Muscle of arm (tissue), 12 donors: ENCODE results near the gene ARIH2. TPM values are rescaled to one million over a fixed set of nuclear protein-coding genes. Genes with fewer than 3 reads are reported as not detected.
"Not testable (repeated sequence)": the region's sequence is repeated elsewhere in the genome, so short reads cannot be mapped to it uniquely, and the experiment has no call there.

Experiments used
- DNase-seq: peaks from one replicate; pipeline ENCODE4 v3.0.0-alpha.2; 2013
- polyA plus RNA-seq, 12 donors: library from polyadenylated mRNA; unstranded; fragments of 120-200 nt; gene quantifications; one replicate each; pipeline ENCODE4 v1.2.1, GENCODE V29; 2013; ENCODE audit not compliant: insufficient read length in 12 of 12

Gene ARIH2
- polyA plus RNA-seq, 12 donors: 48.3 to 95.2 (median 61.1) TPM; not detected in 1

DNA sequence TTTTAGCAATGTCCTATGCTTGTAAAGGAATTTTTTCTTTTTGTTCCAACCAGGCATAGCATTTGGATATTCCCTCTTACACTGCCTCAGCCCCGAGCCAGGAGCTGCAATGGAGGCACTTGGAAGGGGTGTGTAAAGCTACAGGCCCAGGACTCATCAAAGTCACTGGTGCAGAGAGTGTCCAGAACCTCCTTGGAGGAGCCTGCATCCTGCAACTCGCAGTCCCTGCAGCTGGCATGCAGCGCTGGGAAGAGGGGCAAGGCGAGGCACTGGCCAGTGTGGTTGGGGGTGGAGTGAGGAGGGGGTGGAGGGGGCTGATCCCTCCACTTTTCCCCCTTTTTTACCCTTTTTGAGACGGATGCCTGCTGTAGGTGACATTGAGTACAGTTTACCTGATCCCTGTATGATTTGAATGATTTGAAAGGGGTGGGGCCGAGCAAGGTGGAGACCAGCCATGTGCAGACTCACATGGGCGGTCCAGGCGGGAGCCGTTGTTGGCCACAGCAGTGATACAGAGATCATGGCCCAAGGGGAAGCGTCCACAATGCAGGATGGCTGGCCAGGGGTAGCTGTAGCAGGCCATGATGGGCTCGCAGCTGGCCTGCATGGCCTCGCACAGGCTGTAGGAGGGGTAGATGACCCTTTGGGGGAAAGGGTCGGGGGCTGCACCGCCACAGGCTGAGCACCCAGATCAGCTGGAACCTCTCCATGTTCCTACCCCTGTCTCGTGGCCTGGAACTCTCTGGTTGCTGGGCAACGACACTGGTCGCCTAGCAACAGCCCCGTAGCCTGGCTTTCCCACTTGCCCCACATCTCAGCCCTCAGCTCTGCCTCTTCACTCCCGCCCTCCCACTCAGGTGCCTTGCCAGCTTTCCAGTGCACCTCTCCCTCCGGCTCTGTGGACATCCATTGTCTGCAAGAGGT, 79.3 kb downstream of the ARIH2 start:
- no peak for DNase-seq

DNA sequence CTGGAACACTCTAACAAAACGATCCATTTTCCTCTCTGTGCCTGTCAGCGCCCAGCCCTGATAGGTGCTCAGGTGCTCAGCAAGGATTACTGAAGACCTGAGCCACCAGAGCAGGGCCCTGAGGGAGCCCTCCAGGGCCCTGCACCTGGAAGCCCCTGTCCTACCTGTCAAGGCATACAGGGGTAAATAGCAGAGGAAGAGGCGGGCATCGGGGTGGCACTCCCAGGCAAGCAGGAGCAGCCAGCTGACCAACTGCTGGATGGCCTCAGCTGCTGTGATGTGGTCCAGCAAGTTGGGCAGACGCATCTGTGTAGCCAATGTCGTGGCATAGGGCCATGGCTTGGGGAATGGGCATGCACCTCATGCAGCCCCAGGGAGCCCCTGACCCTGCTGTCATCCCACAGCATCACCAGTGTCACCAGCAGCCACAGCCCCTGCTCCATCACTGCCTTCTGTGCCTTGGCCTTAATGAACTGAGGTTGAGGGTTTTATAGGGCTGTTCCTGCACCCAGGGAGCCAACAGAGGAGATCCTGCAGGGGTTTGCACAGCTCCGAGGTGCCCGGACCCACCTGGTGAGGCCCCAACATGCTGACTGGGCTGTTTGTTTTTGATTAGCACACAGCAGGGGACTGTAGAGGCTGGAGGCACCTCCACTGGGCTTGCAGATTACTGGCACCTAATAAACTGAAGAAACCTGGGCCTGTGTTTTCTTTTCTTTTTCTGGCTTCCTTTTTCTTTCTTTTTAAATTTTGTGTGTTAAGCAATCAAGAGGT, 80.6 kb downstream of the ARIH2 start:
- DNase-seq: no peak

DNA sequence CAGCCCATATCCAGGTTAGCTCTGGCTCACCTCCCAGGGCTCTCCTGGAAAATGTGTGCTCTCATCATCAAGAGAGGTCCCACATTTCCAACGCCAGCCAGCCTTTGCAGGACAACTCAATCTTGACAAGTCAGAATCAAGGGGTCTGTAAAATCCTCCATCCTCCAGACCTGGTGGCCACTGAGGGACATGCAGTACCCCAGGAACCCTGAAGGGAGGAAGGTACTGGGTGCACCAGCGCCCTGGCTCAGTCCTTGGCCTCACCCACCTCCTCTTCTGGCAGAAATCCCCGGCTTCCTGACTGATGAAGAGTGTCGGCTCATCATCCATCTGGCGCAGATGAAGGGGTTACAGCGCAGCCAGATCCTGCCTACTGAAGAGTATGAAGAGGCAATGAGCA, 82.5 kb downstream of the ARIH2 start:
- DNase-seq: no peak

DNA sequence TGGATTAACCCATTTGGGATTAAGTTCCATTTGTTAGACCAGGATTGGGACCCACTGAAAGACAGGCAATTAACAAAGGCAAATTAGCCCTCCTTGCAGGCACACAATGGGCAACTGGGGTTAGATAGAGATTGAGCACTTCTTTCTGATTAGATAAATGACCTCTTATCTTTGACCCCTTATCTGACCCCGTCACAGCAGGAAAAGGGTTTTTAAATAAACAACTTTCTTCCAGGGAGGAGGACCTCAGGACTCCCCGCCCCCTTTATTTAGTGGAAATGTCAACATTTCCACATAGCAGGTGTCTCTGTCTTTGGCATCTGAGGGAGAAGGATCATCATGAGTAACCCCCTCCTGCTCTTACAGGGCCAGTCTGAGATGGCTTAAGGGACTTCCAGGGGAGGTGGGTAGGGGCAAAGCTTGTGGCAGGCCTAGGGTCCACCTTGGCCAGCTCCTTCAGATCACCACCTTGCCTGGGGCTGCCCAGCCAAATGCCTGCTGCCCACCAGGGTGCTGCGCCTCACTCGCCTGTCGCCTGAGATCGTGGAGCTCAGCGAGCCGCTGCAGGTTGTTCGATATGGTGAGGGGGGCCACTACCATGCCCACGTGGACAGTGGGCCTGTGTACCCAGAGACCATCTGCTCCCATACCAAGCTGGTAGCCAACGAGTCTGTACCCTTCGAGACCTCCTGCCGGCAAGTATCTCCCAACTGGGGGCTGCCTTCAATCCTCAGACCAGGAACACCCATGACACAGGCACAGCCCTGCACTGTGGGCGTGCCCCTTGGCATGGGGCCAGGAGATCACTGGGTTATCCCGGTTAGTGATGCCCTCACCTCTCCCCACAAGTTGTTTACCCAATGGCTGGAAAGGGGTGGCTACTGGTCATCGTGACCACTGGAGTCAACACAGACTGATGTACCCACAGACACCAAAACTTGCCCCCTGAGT, 86.0 kb downstream of the ARIH2 start:
- DNase-seq: no peak

DNA sequence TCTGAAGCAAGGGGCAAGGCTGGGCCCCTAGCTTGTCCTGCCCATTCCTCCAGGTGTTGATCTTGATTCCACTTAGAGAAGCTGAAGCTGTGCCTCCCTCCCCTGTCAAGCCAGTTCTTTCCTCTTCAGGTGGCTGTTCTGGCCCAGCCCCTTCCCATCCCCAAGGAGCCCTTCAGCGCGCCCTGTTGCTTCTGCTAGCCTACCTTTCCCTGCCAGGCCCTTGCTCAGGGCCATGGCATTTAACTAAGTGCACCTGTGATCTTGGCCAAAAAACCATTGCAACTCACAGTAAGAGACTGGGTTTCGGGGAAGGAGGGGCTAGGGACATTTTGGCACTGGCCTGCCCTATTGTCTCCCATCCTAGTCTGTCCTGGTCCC, 86.7 kb downstream of the ARIH2 start:
- no peak for DNase-seq

DNA sequence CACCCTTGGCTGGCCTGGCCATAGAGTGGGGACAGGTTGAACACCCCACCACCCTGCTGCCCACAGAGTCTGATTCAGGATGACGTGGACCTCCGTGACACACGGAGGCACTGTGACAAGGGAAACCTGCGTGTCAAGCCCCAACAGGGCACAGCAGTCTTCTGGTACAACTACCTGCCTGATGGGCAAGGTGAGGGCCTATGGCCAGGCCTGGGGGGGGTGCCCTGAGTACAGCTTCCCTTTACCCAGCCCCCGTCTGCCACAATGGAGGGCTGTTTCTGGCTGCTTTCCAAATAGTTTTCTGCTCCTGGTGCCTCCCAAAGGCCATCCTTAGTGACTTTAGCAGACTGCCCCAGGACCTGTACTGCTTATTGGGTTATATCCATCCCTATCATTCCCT, 87.4 kb downstream of the ARIH2 start:
- DNase-seq: no peak

DNA sequence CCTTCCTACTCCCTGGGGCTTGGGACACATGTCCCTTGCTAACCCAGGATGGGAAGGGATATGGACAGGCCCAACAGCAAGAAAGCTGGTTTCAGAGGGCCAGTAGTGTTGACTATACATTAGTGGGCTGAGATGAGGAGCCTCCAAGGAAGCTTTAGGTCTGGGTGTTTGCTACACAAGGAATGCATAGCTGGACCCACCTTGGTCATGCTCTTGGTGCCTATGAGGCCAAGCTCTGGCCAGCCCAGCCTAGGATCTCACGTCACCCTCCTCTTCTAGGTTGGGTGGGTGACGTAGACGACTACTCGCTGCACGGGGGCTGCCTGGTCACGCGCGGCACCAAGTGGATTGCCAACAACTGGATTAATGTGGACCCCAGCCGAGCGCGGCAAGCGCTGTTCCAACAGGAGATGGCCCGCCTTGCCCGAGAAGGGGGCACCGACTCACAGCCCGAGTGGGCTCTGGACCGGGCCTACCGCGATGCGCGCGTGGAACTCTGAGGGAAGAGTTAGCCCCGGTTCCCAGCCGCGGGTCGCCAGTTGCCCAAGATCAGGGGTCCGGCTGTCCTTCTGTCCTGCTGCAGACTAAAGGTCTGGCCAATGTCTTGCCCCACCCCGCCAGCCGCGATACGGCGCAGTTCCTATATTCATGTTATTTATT, 87.9 kb downstream of the ARIH2 start:
- no peak for DNase-seq

DNA sequence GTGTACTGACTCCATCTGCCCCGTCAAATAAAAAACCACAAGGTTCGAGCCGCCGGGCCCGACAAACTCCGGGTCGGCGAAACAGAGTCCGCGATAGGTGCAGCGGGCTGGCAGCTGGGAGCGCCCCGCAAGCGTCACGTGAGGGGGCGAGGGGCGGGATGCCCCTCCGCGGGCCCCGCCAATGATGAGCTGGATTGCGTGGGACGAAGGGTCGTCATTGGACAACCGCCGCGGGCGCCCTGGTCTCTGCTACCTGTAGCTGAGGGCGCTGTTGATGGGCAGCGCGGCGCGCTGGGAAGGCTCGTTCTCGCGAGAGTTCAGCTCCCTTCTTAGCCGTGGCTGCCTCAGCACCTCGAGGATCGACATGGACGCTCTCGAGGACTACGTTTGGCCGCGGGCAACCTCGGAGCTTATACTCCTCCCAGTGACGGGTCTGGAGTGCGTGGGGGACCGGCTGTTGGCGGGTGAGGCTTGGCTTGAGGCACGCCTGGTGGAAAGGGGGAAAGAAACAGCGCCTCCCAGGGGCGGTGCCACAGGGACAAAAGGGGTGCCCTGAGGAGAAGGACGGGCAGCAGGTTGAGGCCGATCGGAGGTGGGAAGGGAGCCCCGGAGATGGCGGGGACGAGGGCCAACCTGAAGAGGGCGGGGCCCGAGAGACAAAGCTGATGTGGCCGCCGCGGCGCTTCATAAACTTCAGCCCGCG, 88.6 kb downstream of the ARIH2 start, which contains the start of gene WDR6:
Gene WDR6 (plus strand): TSS at position 324 of the 703 bp plus-strand sequence. CDS start 41 bp downstream, at position 365.
- DNase-seq: peak; percentile 95

DNA sequence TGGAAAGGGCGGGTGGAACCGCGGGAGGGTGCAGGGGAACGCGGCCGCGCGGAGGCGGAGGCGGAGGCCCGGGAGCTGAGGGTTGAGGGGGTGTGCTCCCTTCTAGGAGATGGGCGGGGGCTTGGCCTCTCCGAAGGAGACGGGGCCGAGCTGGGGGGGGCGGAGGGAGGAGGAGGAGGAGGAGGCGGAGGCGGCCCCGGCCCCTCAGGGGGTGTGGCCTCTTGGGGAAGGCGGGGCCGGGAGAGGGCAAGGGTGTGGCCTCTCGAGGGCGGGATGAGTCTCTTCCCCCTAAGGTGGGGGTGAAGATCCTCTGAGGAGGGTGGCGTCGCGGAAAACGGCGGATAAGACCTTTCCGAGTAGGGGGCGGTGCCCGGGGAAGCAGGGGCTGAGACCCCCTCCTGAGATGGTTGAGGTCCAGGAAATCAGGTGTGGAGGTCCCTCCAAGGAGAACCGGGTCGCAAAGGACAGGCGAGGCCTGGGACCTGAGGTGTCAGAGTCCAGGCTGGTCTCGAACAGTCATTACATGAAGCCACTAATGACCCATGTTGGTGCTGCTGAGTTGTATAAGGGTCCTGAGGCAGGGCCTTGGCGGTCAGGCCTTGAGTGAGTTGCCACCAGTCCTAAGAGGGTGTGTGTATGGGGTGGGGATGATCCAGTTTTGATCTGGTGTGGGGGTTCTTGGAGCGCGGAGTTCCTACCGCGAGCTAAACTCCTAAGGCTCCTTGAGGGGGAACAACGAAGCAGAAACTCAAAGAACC, 89.3 kb downstream of the ARIH2 start:
- peak; percentile 84 for DNase-seq

DNA sequence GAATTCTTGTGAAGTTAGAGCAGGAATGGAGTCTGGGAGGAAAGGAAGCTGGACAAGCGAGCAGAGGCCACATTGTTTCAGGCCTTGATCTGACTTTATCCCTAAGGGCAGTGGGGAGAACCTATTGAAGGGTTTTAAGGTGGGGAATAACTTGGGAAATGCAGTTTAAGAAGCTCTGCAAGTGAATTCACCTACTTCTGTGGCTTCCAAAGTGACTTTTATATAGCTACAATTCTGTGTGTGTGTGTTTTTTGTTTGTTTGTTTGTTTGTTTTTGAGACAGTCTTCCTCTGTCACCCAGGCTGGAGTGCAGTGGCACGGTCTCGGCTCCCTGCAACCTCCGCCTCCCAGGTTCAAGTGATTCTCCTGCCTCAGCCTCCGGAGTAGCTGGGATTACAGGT, 90.0 kb downstream of the ARIH2 start:
- DNase-seq: not testable (repeated sequence)

DNA sequence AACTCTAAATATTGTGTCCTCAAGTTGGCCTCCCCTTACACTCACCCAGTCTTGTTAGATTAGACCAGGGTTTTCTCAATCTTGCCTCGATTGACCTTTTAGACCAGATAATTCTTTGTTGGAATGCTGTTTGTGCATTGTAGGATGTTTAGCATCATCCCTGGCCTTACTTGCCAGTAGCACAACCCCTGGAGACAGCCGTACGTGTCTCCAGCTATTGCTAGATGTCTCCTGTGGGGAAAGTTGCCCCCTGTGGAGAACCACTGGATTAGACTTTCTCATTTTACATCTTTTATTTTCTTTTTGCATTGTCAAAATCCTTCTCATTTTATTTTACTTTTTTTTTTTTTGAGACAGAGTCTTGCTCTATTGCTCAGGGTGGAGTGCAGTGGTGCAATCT, 90.8 kb downstream of the ARIH2 start:
- no peak for DNase-seq

DNA sequence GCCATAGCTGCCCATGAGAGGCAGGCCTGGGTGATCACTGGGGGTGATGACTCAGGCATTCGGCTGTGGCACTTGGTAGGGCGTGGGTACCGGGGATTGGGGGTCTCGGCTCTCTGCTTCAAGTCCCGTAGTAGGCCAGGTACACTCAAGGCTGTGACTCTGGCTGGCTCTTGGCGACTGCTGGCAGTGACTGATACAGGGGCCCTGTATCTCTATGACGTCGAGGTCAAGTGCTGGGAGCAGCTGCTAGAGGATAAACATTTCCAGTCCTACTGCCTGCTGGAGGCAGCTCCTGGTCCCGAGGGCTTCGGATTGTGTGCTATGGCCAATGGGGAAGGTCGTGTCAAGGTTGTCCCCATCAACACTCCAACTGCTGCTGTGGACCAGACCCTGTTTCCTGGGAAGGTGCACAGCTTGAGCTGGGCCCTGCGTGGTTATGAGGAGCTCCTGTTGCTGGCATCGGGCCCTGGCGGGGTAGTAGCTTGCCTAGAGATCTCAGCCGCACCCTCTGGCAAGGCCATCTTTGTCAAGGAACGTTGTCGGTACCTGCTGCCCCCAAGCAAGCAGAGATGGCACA, 93.9 kb downstream of the ARIH2 start:
- DNase-seq: no peak

DNA sequence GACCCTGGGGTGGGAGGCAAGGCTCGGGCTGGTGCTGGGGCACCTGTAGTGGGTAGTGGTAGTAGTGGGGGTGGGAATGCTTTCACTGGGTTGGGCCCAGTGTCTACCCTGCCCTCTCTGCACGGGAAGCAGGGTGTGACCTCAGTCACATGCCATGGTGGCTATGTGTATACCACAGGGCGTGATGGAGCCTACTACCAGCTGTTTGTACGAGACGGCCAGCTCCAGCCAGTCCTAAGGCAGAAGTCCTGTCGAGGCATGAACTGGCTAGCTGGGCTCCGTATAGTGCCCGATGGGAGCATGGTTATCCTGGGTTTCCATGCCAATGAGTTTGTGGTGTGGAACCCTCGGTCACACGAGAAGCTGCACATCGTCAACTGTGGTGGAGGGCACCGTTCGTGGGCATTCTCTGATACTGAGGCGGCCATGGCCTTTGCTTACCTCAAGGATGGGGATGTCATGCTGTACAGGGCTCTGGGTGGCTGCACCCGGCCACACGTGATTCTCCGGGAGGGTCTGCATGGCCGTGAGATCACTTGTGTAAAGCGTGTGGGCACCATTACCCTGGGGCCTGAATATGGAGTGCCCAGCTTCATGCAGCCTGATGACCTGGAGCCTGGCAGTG, 94.6 kb downstream of the ARIH2 start:
- no peak for DNase-seq

DNA sequence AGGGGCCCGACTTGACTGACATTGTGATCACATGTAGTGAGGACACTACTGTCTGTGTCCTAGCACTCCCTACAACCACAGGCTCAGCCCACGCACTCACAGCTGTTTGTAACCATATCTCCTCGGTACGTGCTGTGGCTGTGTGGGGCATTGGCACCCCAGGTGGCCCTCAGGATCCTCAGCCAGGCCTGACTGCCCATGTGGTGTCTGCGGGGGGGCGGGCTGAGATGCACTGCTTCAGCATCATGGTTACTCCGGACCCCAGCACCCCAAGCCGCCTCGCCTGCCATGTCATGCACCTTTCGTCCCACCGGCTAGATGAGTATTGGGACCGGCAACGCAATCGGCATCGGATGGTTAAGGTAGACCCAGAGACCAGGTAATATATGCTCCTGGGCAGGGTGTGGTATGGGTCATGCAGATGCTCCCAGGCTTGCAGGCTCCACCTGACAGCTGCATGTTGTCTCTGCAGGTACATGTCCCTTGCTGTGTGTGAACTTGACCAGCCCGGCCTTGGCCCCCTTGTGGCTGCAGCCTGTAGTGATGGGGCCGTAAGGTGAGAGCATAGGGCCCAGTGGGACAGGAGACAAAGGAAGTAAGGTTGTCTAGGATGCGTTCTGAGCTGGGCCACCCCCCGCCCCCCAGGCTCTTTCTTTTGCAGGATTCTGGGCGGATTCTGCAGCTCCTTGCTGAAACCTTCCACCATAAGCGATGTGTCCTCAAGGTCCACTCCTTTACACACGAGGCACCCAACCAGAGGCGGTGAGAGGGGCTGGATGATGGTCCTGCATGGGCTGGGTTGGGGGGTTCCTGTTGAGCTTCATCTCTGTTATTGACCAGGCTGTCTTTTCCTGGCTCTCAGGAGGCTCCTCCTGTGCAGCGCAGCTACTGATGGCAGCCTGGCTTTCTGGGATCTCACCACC, 95.4 kb downstream of the ARIH2 start:
- DNase-seq: no peak

DNA sequence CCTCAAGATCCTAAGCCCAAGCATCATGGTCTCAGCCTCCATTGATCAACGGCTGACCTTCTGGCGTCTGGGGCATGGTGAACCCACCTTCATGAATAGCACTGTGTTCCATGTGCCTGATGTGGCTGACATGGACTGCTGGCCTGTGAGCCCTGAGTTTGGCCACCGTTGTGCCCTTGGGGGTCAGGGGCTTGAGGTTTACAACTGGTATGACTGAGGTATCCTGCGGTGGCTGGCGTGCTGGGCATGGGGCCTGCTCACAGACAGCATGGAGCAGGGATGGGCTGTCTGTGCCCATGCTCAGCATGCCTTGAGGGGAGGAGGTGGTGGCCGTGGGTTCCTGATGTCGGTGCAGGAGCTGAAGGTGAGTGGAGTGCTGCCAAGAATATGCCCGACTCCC, 96.4 kb downstream of the ARIH2 start:
- no peak for DNase-seq

DNA sequence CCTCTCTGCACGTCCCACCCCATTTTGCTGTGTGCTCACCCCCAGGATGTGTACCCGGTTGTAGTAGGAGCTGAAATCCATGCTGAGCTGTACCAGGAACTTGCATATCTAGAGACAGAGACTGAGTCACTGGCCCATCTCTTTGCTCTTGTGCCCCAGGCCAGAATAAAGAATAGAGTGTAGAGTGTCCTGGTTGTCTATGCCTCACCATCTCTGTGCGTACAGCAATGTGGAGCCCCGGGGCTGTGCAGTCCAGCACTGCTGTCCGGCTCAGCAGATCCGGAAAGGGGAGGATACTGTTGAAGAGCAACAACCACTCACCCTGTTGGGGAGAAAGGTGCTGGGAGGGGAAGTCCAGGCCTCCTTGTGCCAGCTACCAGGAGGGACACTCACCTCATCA, 97.1 kb downstream of the ARIH2 start:
- no peak for DNase-seq

DNA sequence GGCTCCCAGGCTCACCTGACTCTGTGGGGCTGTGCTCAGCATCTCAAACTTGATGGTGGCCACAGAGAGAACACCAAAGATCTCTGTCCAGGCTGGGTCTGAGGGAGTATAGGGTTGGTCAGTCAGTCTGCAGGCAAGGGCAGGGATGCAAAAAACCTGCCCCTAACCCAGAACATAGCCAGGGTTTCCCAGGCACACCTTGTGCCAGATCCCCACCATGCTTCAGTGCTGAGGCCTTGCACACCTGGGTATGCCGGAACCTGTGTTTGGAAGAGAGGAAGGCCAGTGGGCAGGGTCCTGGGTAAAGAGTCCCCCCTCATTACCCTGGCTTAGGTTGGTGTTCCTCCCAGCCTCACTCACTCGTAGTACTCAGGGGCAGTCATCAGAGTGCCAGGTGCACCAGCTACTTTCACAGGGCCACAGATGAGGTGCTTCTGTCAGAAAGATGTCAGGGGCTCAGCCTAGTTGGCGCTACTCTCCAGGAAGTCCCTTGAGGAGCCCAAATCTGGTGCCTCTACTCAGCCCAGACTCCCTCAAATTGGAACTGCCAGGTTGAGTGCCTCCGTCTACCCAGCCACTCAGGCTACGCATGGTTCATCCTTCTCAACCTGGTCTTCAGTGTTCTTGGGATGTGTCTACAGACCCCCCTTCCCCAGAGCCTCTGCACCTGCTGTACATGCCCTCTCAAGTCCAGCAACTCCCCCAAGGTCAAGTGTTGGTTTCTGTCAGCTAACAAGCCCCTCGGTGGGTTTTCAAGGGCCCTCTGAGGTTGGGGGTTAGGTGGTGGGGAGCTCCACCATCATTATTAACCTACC, 98.0 kb downstream of the ARIH2 start:
- DNase-seq: no peak
